GM23248 (cell line): Measurements from ENCODE around the gene ACTL6A. TPM values are rescaled to one million over a fixed set of nuclear protein-coding genes. Genes with fewer than 3 reads are reported as not detected.

Source experiments
- DNase-seq: peaks from one replicate; pipeline ENCODE4 v3.0.0-alpha.2; 2015
- H2AFZ ChIP-seq: fragments of 200-600 bp; sonication (generic); 2 replicates; pipeline ENCODE4 v1.6.1; 2016; ENCODE audit warnings: antibody characterized with exemption
- H3F3A ChIP-seq: fragments of 200-600 bp; sonication (generic); 2 replicates; pipeline ENCODE4 v1.6.1; 2016; ENCODE audit warnings: mild to moderate bottlenecking, antibody characterized with exemption, mixed run types; ENCODE audit not compliant: insufficient read depth
- H3K27ac ChIP-seq: fragments of 200-600 bp; sonication (generic); 2 replicates; pipeline ENCODE4 v1.5.1; 2016; ENCODE audit warnings: mild to moderate bottlenecking
- H3K27me3 ChIP-seq: fragments of 200-600 bp; sonication (generic); replicated peaks from 2 replicates; pipeline ENCODE4 v1.6.1; 2016; ENCODE audit warnings: mild to moderate bottlenecking; ENCODE audit not compliant: insufficient read depth
- H3K36me3 ChIP-seq: fragments of 200-600 bp; sonication (generic); 2 replicates; pipeline ENCODE4 v1.6.1; 2016; ENCODE audit warnings: low read depth, mild to moderate bottlenecking
- H3K4me1 ChIP-seq: fragments of 200-600 bp; sonication (generic); 2 replicates; pipeline ENCODE4 v1.6.1; 2016; ENCODE audit warnings: mild to moderate bottlenecking; ENCODE audit not compliant: insufficient read depth
- H3K4me2 ChIP-seq: fragments of 200-600 bp; sonication (generic); one replicate; pipeline ENCODE4 v1.6.1; 2016; ENCODE audit warnings: mild to moderate bottlenecking; ENCODE audit not compliant: unreplicated experiment
- H3K4me3 ChIP-seq: fragments of 200-600 bp; sonication (generic); 2 replicates; pipeline ENCODE4 v1.5.1; 2016; ENCODE audit warnings: mild to moderate bottlenecking
- H3K79me2 ChIP-seq: fragments of 200-600 bp; sonication (generic); 2 replicates; pipeline ENCODE4 v1.6.1; 2016; ENCODE audit warnings: mild to moderate bottlenecking; ENCODE audit not compliant: insufficient read depth
- H3K9ac ChIP-seq: fragments of 200-600 bp; sonication (generic); 2 replicates; pipeline ENCODE4 v1.6.1; 2016; ENCODE audit warnings: mild to moderate bottlenecking
- H3K9me2 ChIP-seq: fragments of 200-600 bp; sonication (generic); 2 replicates; pipeline ENCODE4 v1.6.1; 2016; ENCODE audit warnings: mixed run types, mild to moderate bottlenecking, moderate library complexity; ENCODE audit not compliant: insufficient read depth
- H3K9me3 ChIP-seq: fragments of 200-600 bp; sonication (generic); one replicate; pipeline ENCODE4 v1.6.1; 2017; ENCODE audit warnings: low read depth
- H4K20me1 ChIP-seq: fragments of 200-600 bp; sonication (generic); 2 replicates; pipeline ENCODE4 v1.6.0; 2016; ENCODE audit not compliant: insufficient read depth
- EZH2 ChIP-seq: fragments of 200-600 bp; sonication (generic); IDR thresholded peaks from 2 replicates; pipeline ENCODE4 v1.6.1; 2018; ENCODE audit warnings: antibody characterized with exemption, mild to moderate bottlenecking; ENCODE audit not compliant: insufficient read depth, poor library complexity, severe bottlenecking
- EZH2phosphoT487 ChIP-seq: fragments of 200-600 bp; sonication (generic); IDR thresholded peaks from 2 replicates; pipeline ENCODE4 v1.6.1; 2018; ENCODE audit warnings: antibody characterized with exemption, moderate library complexity, mild to moderate bottlenecking, low read depth; ENCODE audit not compliant: insufficient read depth
- WGBS, 2 experiments: methylation state at CpG; one replicate each; pipeline ENCODE4 v1.1.6; 2015 to 2017; ENCODE audit warnings: low lambda C conversion rate in 2 of 2, low coverage in 1 of 2; ENCODE audit errors: missing lambda C conversion rate in 2 of 2; 5-methylcytosine and 5-hydroxymethylcytosine counted together
- in situ Hi-C: fragments of 300-500 bp; cut with MboI; formaldehyde crosslinking; loops from 2 replicates; pipeline ENCODE4 v1.15.0; 2020
- polyA plus RNA-seq: library from polyadenylated mRNA; unstranded; fragments of >200 nt; fragmentation: Nextera tagmentation; extraction: Ambion mirVana; gene quantifications from 2 replicates; pipeline ENCODE4 v1.2.1, GENCODE V29; 2016
- total RNA-seq: library from RNA; depleted of rRNA; stranded (reverse); fragments of >200 nt; shearing (Covaris generic); gene quantifications from 2 replicates; pipeline ENCODE4 v1.2.3, GENCODE V29; 2014

Gene ACTL6A
- total and polyA plus RNA-seq, 2 experiments from 2014 or later, result 82.9 to 98.6 TPM

DNA sequence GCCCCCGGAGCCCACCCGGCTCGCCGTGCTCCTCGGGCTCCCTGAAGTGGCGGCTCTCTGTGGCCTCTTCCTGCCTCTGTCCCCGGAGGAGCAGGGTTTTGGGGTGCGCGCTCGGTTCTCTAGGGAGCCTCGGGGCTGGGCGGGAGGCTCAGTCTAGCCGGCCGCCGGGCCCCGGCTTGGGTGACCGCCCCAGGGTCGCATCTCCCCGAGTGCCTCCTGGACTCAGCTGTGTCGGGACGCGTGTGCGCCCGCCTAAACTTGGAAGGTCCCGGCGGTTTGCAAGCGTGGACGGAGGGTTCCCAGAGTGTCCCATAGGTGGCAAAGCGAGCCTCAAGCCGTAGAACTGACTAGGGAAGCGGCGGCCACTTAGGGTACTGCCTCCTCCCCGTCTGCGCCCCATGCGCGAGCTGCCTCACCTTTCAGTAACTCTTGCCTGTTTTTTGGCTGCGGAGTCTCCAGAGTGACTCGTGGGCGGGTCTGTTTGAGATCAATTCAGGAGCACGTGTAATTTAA lies 601 bp downstream of the ACTL6A start:
- Histone ChIP-seq H3F3A (no peaks in the 10 kb centered on the region), H3K27ac (peak overlapping the region; percentile 55), H3K79me2 (peaks cover 49% of the 10 kb centered on the region), H3K9ac (peak overlapping the region; percentile 81), H3K4me3 (peak overlapping the region; percentile 85), H4K20me1 (no peaks in the 10 kb centered on the region), H3K4me2 (peak overlapping the region; percentile 80), H3K9me3 (no peaks in the 10 kb centered on the region), H3K9me2 (no peaks in the 10 kb centered on the region), H3K27me3 (no peaks in the 10 kb centered on the region), H2AFZ (peak overlapping the region; percentile 85), H3K36me3 (no peaks in the 10 kb centered on the region), H3K4me1 (peaks cover 8% of the 10 kb centered on the region)
- 0 to 2% methylated on average over 35 to 38 of the region's 40 CpGs for whole genome bisulfite sequencing, 2 experiments
- TF ChIP-seq EZH2phosphoT487 (no peak), EZH2 (no peak)
- in situ Hi-C loops, result loop anchor here (25.0 kb wide), 1 partner anchor 526 kb away; no protein-coding TSS in a partner anchor
- DNase-seq, result peak; percentile 96

DNA sequence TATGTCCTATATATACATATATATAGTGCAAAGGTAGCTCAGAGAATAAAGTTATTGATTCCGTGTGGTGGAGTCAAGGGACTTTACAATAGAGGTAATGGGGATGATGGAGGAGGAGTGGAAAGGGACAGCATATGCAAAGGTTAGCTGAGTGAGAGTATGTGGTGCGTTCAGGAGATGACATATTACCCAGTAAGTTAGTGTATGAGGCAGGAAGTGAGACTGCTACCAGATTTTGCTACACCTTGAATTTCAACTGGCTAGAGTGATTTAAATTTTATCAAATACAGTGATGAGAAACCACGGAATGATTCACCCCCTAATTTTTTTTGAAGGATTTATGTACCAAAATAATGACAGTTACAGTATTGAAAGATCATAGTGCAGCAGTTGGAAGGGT lies 2.8 kb downstream of the ACTL6A start:
- DNase-seq, result no peak
- H3K36me3 ChIP-seq, result 0 out of 2 replicates have a peak, but pooled peaks cover 9% of the 10 kb centered on the region
- peaks cover 69% of the 10 kb centered on the region for H3K79me2 ChIP-seq
- H3K9ac ChIP-seq, result no peak overlapping the region
- no peak overlapping the region for H2AFZ ChIP-seq
- H4K20me1 ChIP-seq, result no peaks in the 10 kb centered on the region
- no peaks in the 10 kb centered on the region for H3K27me3 ChIP-seq
- 70 to 75% methylated on average over 3 of the region's 3 CpGs for WGBS, 2 experiments
- no peak overlapping the region for H3K4me3 ChIP-seq
- no peaks in the 10 kb centered on the region for H3F3A ChIP-seq
- peaks cover 8% of the 10 kb centered on the region for H3K4me1 ChIP-seq
- H3K9me2 ChIP-seq, result no peaks in the 10 kb centered on the region
- H3K4me2 ChIP-seq, result no peak overlapping the region
- TF ChIP-seq EZH2, result no peak
- TF ChIP-seq EZH2phosphoT487, result no peak
- H3K9me3 ChIP-seq, result no peaks in the 10 kb centered on the region
- in situ Hi-C loops, result loop anchor here (25.0 kb wide), 1 partner anchor 528 kb away; no protein-coding TSS in a partner anchor
- H3K27ac ChIP-seq, result no peak overlapping the region

DNA sequence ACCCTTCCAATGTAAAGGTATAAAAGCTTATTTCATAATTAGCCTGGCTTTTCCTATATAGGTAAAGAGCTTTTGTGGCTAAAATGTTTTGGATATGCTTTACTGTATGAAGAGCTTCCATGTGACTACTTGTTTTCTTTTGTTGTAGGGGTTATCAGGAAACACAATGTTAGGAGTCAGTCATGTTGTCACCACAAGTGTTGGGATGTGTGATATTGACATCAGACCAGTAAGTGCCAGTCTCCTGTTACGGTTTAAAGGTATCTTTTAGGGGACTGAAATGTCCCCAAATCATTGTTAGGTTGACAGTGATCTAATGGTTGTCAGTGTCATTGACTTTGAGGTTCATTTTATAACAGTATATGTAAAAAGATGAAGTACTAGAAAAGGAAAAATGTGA lies 18.3 kb downstream of the ACTL6A start:
- no peak overlapping the region for H3K9ac ChIP-seq
- H3K27ac ChIP-seq, result no peak overlapping the region
- H4K20me1 ChIP-seq, result no peaks in the 10 kb centered on the region
- no peak for TF ChIP-seq EZH2phosphoT487
- no peak for TF ChIP-seq EZH2
- no peaks in the 10 kb centered on the region for H3K9me3 ChIP-seq
- H3K4me3 ChIP-seq, result no peak overlapping the region
- no peaks in the 10 kb centered on the region for H3K4me1 ChIP-seq
- no peak overlapping the region for H3K4me2 ChIP-seq
- no peaks in the 10 kb centered on the region for H3K79me2 ChIP-seq
- WGBS, 2 experiments, result 96 to 97% methylated on average over 1 of the region's 1 CpG
- H3K9me2 ChIP-seq, result no peaks in the 10 kb centered on the region
- in situ Hi-C loops, result no loop called here
- no peaks in the 10 kb centered on the region for H3K27me3 ChIP-seq
- no peak for DNase-seq
- H3F3A ChIP-seq, result peaks cover 13% of the 10 kb centered on the region; the same call in 1 of the 2 replicates
- H3K36me3 ChIP-seq, result peaks cover 35% of the 10 kb centered on the region
- no peak overlapping the region for H2AFZ ChIP-seq

DNA sequence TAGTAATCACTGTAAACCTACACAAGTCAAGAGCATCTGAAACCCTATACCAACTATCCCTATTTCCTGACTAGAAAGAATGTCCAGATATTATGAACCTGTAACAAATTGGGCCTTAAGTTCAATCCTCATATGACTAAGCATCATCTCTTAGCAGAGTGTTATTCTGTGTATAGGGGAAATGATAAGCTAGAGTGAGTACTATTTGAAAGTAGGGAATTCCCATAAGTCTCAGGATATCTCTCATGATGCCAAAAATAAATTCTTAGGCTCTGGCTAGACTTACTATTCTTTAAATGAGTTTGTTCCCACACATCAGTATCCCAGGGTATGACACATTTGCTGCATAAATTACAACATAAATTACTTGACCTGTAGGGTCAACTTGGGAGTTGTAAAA lies 26.4 kb downstream of the ACTL6A start:
- Histone ChIP-seq H2AFZ (no peak overlapping the region), H3K9me3 (no peaks in the 10 kb centered on the region), H3K4me2 (no peak overlapping the region), H3K36me3 (peaks cover 80% of the 10 kb centered on the region), H3F3A (peaks cover 19% of the 10 kb centered on the region), H3K9ac (no peak overlapping the region), H4K20me1 (no peaks in the 10 kb centered on the region), H3K4me1 (no peaks in the 10 kb centered on the region), H3K27ac (no peak overlapping the region), H3K79me2 (no peaks in the 10 kb centered on the region), H3K4me3 (no peak overlapping the region), H3K9me2 (no peaks in the 10 kb centered on the region), H3K27me3 (no peaks in the 10 kb centered on the region)
- peak; percentile 23 for DNase-seq
- no peak for TF ChIP-seq EZH2
- TF ChIP-seq EZH2phosphoT487, result no peak
- in situ Hi-C loops, result no loop called here

DNA sequence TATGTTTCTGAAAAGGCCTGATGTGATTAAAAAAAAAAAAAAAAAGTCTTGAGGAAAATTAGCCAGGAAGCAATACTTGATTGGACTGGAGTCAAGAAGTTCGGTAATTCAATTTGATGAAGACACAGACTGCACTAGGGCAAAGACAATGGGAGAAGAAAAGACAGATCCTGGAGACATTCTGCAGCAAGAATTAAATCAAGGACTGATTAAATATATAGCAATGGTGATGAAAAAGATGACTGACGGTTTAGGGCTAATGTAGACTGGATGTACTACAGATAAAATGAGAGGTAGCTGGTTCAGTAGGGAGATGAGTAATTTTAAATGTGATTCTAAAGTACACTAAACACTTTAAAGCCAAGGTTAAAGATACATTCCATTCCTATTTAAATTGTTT lies 27.9 kb downstream of the ACTL6A start:
- H3K36me3 ChIP-seq, result peaks cover 80% of the 10 kb centered on the region
- in situ Hi-C loops, result no loop called here
- no peak overlapping the region for H2AFZ ChIP-seq
- no peaks in the 10 kb centered on the region for H4K20me1 ChIP-seq
- DNase-seq, result no peak
- peaks cover 9% of the 10 kb centered on the region for H3K79me2 ChIP-seq
- H3K4me1 ChIP-seq, result no peaks in the 10 kb centered on the region
- H3K9me3 ChIP-seq, result no peaks in the 10 kb centered on the region
- 84 to 87% methylated on average over 2 of the region's 2 CpGs for WGBS, 2 experiments
- TF ChIP-seq EZH2, result no peak
- TF ChIP-seq EZH2phosphoT487, result no peak
- H3K4me2 ChIP-seq, result no peak overlapping the region
- H3K4me3 ChIP-seq, result no peak overlapping the region
- no peaks in the 10 kb centered on the region for H3K27me3 ChIP-seq
- H3K9ac ChIP-seq, result no peak overlapping the region
- H3K27ac ChIP-seq, result no peak overlapping the region
- peaks cover 19% of the 10 kb centered on the region for H3F3A ChIP-seq
- no peaks in the 10 kb centered on the region for H3K9me2 ChIP-seq
